SKM-1 (cell line): ENCODE data around the gene TMEM63C.

Experiments used
- DNase-seq: peaks from one replicate; lab custom pipeline; 2025; ENCODE audit not compliant: unreplicated experiment; lab: John Stamatoyannopoulos, UW

Gene TMEM63C

DNA sequence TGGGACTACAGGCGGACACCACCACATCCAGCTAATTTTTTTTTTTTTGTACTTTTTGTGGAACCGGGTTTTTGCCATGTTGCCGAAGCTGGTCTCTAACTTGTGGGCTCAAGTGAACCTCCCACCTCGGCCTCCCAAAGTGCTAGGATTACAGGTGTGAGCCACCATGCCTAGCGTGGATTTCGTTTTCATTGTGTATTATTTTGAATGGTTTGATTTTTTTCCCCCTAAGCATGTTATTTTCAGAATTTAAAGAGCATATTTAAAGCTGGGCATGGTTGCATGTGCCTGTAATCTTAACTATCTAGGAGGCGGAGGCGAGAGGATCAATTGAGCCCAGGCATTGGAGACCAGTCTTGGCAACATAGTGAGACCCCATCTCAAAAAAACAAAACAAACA lies 13.1 kb downstream of the TMEM63C start:
- DNase-seq, result no peak

DNA sequence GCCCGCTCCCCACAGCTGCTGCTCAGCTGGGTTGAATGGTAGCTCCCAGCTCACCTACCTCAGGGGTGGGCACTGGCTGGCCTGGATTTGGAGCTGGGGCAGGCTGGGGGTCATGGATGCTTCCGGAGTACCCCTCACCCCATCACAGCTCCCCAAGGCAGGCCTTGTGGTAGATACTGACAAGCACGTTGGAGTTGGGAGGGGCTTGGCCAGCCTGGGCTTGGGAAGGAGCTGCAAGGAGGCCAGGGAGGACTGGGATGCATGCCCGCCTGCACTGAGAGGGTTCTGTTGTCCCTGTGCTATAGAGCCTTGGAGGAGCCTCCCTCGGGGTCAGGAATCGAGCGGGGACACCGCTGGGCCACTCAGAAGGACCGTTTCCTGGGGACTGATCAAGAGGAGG lies 14.2 kb downstream of the TMEM63C start:
- no peak for DNase-seq

DNA sequence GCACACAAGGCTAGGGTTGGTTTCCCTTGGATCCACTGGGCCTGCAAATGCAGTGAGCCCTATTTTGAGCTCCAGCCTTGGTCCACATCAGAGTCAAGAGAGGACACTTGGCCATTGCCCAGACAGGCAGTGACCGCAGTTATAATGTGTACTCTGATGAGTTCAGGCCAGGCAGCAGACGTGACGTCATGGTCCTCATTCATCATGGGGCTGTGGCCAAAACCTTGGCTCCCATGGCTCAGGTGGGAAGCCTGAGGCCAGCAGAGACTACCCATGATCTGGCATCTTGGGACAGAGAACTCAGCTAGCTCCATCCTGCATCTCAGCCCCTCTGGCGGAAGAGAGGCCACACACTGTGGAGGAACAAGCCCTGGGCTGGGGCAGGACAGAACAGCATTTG lies 16.4 kb downstream of the TMEM63C start:
- DNase-seq, result no peak

DNA sequence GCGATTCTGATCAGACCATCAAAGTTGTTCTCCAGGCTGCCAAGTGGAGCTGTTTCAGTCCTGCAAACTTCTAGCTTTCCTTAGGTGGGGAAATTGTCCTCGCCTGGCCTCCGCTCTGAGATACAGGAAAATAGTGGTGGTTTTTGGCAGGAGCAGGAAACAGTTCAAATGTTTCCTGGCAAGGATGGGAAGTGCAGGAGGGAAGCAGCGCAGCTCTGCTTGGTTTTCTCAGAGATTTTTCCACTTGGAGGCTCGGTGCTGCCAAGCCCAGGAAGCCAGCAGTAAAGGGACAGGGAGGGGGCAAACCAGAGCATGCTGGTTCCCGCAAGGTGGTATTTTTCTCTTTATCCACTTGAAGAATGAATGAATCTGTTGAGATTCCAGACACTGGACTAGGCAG lies 17.0 kb downstream of the TMEM63C start:
- no peak for DNase-seq

DNA sequence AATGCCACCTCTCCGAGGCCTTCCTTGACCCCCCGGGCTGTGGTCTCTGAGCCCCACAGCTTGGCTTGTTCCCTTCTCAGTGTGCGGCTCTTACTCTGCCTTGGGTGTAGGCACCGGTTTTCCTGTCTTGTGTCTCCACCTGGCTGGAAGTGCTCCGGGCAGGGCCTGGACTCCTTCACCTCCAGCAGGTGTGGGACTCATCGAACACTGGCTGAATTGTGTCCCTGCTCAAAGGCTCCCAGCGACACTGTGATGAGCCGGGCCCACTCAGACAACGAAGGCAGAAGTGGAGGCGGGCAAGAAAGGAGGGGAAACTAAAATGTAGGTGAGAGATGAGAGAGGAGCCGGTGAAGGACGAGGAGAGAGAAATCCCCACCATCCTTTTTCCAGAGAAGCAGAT lies 18.0 kb downstream of the TMEM63C start:
- no peak for DNase-seq

DNA sequence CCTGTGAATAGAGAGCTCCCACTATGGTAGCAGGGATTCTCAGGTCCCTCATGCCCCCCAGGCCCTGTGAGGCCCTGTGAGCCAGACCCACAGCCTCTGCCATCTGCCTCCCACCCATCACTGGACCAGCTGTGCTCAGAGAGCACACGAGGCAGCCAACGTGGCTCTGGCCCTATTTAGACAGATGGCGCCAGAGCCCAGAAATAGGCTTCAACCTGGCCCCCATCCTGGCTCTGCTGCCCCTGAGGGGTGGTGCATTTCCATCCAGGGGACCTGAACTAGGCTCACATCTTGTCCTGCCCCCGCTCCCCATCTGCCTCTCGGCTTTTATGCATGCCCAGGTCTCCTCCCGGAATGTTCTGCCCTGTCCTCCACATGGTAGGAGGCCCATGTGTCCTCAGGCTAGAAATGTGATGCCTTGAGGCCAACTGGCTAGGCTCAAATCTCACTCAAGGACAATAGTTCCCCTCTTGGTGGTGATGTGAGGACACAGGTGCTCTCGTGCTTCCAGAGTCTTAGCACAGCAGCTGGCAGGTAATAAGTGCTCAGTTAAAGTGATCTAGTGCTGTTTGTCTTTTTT lies 18.9 kb downstream of the TMEM63C start:
- no peak for DNase-seq

DNA sequence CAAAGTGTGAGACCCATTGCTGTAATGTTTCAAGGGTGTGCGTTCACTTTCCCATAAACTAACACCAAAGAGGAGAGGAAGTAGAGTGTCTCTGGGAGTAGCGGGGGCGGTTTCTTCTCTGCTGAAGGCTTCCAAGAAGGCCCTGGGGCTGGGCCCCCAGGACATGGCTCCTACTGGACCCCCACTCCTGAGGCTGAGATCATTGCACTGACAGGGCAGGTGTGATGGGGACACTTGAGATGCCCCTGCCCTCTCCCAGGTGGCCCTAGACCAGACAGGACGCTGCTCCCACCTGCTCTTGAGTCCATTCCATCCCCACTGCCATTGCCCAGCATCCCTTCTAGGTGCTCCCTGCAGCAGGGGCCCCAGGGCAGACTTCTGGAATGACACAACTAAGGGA lies 20.1 kb downstream of the TMEM63C start:
- no peak for DNase-seq

DNA sequence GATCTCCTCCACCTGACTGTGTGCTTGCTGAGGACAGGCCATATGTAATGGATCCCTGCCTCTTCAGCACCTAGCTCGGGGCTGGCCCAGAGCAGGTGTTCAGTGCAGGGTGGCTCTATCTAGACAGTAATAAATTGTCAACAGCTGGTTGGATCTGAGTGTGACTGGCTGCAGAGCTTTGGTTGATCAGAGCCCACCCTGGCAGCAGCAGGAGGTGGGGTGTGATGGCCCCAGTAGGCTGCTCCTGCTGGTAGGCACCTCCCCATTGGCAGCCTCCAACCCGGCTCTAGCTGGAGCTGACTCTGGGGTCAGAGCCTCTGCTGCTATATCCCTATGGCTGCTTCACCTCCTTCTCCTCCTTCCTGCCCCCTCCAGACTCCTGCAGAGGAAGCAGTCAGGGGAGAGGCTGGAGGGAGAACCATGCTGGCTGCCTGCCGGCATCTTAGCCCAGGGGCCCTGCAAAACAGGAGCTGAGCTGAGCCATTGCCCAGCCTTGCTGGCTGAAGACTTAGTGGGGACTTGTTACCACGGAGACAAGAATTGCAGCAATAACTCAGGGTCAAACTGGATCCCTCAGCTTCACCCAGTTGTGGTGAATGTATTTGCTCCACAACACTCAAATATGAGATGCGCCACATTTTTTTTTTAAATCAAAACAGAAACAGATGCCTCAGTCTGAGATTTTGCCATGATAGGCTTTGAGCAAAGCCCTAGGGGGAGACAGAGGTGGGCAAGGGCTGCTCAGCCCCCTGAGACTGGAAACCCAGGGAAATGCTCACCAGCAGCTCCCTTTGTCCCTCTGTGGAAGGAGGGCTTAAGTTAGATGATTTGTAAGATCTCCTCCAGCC lies 22.2 kb downstream of the TMEM63C start:
- no peak for DNase-seq

DNA sequence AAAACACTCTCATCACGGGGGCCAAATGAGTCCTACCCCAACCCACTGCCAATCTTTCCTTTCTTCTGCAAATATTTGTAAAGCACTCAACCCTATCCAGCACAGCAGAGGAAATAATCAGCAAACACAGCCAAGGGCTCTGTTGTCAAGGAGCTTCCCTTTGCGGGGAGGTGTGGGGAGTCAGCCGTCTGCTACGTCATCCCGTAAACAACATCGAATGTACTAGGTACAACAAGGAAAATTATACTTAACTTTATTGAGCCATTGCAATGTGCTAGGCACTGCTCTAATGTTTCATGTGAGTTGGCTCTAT lies 22.8 kb downstream of the TMEM63C start:
- no peak for DNase-seq

DNA sequence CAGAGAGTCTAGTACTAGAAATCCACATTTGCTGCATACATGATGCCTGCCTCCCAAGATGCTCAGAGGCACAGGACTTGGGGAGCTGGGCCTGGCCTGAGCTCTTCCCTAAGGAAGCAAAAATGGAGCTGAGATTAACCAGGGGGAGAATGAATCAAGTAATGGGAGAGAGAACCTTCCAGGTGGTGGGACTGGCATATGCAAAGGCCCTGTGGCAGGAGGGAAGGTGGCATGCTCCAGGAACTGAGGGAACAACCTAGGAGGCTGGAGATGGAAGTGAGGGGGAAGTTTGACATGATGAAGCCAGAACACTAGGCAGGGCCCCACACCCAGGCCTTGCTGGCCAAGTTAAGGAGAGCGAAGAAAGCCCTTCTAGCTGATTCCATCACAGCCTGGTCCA lies 23.3 kb downstream of the TMEM63C start:
- no peak for DNase-seq

DNA sequence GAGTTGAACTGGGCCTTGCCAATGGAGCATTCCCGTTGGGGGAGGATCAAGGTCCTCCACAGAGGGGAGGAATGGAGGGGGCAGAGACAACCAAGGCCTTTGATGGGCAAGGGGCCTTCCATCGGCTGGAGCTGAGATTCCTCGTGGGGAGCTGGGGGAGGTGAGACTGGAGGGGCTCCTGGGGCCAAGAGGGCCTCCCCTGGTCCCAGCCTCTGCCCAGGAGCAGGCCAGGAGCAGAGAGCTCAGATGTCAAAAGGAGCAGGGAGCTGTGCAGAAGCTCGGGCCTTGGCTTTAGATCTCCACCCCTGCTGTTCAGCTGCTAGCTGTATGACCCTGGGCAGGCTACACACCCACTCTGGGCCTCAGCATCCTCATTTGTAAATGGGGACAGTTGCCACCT lies 24.0 kb downstream of the TMEM63C start:
- DNase-seq, result no peak

DNA sequence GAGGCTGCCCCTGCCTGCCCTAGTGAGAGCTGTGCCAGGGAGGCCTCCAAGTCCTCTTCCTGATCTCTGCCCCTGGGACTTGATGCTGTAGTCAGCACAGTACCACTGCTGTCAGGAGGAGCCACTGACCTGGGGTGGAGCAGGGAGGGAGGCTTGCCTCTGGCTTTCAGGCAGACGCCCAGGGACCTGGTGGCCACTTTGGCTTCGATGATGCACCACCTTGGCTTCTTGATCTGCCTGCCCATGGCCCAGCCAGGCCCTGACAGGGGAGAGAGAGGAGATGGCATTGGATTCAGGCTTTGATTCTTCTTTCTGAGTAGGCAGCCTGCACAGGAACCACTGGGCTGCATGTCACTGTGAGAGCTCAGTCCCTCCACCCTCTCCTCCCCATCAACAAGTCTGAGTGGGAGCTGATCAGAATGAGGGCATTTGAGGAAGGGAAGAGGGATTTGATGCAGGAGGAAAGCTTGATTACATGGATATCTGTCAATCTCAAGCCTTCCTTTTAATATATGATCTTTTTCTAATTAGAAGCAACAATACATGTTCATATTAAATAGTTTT lies 24.7 kb downstream of the TMEM63C start:
- no peak for DNase-seq

DNA sequence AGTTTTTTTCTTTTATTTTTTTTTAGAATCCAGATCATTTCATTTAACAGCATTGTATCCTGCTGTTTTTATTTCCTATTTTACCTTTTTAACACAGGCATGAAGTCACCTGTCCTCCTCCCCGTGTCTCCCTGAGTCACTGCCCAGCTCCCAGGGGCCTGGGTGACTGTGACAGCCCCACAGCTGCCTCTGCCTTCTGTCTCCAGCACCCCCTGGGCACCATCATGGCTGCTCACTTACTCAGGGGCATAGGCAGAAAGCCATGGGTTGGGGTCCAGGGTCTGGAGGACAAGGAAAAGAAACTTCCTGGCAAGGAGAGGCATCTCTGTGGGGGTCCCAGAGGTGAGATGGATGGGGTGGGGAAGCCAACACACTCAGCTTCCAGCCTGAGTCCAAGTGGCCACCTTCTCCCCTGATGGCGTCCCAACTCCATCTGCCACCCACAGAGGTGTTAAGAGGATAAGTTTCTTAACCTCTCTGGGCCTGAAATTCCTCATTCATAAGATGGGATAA lies 25.3 kb downstream of the TMEM63C start:
- no peak for DNase-seq

DNA sequence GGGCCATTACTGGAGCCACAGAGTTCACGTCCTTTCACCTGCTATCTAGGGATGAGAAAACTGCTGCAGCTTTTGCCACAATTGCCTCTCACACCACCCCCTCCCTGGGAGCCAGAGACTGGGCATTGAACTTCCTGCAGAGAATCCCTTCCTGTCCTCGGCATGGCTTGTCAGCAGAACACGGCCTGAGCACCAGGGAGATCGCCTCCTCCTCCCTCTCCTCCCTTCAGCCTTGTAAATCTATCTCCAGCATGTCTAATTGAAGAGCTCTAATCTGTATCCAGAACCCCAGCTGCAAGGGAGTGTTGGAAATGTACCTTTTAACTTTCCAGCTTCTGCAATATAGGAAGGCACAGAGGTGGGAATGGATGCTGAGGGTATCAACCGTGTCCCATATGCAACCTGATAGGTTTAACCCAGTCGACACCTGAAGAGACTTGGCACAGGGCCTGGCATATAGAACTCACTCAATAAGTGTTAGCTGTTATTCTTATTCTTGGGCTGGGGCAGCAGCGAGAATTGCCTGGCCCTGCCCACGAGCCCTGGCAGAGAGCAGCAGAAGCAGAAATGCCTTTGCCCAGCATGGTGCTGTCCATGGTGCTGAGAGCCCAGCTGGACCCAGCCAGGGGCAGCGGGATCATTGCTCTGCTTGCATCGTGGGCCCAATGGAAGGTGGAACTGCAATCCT lies 26.8 kb downstream of the TMEM63C start:
- no peak for DNase-seq

DNA sequence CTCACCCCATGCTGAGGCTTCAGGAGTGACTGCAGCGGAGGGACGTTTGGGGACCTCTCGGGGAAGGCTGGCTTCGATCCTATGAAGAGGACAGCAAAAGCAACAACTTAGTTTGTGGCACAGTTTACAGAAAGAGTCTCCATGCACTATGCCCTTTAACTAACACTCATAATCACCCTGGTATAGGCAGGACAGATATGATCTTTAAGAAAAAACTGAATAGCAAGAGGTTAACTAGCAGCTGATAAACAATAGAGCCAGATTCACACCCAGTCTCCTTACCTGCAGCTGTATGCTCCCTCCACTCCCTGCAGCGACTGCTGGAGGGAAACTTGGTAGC lies 27.4 kb downstream of the TMEM63C start:
- no peak for DNase-seq

DNA sequence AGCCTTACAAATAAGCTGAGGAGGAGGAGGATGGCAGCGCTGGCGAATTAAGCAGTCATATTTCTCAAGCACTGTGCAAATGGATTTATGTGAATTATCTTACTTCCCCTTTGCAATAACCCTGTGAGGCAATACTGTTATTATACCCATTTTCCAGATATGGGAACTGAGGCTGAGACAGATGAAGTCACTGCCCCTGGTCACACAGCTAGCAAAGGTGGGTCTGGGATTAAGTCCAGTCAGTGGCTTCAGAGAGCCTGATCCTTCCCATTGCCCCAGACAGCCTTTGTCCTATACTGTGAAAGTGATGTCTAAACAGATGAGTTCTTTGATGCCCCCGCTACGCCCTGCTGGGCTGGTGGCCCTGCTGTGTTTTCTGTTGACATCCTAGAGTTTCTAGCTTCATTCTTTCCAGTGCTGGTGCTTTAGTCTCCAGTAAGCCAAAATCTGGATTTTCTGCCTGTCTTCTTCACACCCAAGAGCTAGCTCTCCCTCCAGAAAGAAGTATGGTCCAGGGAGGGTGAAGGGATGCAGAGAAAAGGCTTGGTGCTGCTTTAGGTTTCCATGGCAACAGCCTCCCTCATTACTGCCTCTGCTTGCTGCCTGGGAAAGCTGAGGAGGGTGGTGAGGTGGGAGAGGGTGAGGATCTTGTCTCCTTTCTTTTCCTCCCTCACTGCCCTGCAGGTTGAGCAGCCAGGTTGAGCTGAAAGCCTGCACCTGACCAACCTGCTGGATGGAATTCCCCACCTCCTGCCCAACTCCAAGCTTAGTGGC lies 30.7 kb downstream of the TMEM63C start:
- no peak for DNase-seq

DNA sequence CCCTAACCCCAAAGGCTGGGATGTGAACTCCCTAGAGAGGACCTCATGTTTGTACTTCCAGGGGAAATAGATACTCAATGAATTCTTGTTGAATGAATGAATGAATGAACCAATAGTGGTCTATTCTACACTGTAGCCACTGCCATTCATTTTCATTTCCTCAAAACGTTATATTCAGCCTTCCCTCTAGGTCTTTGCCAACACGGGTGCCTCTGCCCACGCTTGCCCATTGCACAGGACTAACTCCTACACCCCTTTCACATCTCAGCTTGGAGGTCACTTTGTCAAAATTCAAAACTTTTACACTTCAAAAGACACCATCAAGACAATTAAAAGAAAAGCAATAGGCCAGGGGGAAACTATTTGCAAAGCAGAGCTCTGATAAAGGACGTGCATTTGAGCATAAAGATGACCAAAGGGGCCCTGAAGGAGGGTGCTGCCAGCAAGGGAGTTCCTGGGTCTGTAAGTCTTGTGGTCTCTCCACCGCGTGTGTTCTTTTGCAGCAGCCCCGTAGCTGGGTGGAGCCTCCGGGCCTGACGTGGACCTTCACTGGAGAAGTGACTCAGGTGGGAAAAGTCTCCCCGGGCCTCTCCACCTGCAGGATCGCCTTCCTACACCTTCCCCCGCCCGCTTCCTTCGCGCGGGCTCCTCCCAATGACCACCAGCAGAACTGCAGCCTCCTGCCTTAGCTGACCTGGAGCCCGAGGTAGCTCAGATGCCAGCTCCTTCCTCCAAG lies 31.5 kb downstream of the TMEM63C start:
- no peak for DNase-seq

DNA sequence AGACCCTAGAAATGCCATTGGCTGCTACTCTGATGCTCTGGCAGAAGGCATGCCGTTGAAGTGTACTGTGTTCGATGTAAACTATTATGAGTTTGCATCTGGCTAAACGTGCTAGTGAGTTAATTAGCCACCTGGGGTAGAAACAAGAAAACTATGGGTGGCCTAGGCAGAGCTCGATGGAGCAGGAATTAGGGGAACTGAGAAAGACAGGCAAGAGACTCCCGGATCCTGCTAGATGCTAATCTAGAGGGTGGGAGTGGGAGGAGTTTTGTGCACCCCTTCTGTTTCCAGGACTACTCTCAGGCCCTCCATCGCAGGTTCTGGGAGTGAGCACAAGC lies 32.0 kb downstream of the TMEM63C start:
- DNase-seq, result no peak

DNA sequence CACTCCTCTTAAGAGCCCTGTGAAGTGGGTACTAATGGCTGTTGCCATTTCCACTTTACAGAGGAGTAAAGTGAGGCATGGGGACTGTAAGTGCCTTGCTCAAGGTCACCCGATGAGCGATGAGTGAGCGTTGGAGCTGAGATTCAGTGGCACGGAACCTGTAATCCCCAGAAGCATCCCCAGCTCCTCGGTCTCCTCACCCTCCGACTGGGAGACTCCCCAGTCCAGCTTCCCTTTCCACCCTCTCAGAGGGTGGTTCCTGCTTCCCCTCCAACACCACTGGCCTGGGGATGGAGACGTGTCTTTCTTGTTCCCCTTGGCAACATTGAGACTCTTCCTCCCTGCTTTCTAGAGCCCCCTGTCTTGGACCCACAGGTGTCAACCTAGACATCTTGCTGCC lies 32.6 kb downstream of the TMEM63C start:
- no peak for DNase-seq

DNA sequence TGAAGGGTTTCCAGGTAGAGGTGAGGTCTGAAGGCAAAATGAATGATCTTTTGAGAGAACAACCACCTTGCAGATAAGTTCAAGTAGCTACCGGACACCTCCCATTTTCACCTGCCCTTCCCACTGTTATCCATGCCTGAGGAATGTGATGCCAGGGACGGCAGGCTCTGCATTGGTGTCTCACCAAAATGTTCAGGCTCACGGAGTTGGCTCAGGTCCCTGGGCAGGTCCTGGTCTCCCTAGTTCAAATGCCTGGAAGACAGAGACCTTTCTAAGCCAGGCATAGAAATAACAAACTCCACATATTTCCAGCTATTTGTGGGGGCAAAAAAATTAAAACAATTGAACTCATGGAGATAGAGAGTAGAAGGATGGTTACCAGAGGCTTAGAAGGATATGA lies 36.0 kb downstream of the TMEM63C start:
- DNase-seq, result no peak

DNA sequence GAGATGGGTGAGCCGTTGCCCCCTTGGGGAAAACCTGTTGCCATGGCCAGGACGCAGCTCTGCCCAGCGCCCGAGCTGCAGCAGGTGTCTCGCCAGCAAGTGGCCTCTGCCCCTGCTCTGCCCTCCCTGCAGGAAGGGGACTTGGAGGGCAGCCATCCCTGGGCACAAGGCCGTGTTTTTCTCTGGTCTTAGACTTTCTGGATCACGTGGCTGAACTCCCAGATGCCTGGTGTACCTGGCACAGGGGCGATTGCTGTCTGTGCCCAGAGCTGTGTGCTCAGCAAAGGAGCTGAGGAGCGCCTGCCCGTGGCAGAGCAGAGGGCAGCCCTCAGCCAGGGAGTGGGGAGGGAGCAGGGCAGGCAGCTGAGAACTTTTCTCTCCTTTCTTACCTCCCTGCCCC lies 38.0 kb downstream of the TMEM63C start:
- no peak for DNase-seq
